ENCODE measurements around the gene MCM10. TPM values are rescaled to one million over a fixed set of nuclear protein-coding genes. Genes with fewer than 3 reads are reported as not detected.
"Not testable (repeated sequence)": the region's sequence is repeated elsewhere in the genome, so short reads cannot be mapped to it uniquely, and the experiment has no call there.

Gene MCM10
- total and polyA plus RNA-seq, 2 experiments from 2014 or later, result 4.7 to 5.2 TPM

DNA sequence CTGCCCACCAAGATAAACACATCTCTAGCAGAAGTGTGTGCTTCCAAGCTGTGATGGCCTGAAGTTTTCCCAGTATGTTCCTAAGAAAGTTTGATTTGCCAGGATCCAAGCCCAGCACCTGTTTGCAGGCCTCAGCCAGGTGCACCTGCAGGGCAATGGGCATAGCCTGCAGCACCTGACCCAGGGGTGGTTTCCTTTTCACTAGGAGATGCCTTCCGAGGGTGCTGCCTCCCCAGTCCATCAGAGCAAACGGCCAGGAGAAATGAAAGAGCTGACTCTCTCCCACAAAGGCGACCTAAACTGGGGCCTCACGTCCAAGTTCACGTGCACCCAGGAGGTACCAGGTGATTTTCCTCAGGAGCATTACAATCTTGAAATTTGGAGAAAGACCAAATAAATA is 65.7 kb downstream of the MCM10 start:
- H3K27ac ChIP-seq, result no peak overlapping the region
- H3F3A ChIP-seq (ENCODE audit: insufficient read depth), result no peaks in the 10 kb centered on the region
- no peaks in the 10 kb centered on the region for H3K4me1 ChIP-seq (ENCODE audit: insufficient read depth)
- no peak overlapping the region for H2AFZ ChIP-seq
- no peaks in the 10 kb centered on the region for H3K9me2 ChIP-seq (ENCODE audit: insufficient read depth)
- H4K20me1 ChIP-seq (ENCODE audit: insufficient read depth), result no peaks in the 10 kb centered on the region
- TF ChIP-seq EZH2 (IDR thresholded peaks at IDR 0.05; ENCODE audit: insufficient read depth, poor library complexity, severe bottlenecking), result no peak
- TF ChIP-seq EZH2phosphoT487 (IDR thresholded peaks at IDR 0.05; ENCODE audit: insufficient read depth, low read depth), result no peak
- H3K79me2 ChIP-seq (ENCODE audit: insufficient read depth), result no peaks in the 10 kb centered on the region
- no peaks in the 10 kb centered on the region for H3K27me3 ChIP-seq (replicated peaks; ENCODE audit: insufficient read depth)
- WGBS, 2 experiments (ENCODE audit: low coverage in 1 of 2, low lambda C conversion rate in 2 of 2, missing lambda C conversion rate in 2 of 2), result 71 to 72% methylated on average over 5 of the region's 5 CpGs
- in situ Hi-C loops (cut with MboI), result no loop called here
- H3K36me3 ChIP-seq (ENCODE audit: low read depth), result no peaks in the 10 kb centered on the region
- no peak overlapping the region for H3K4me3 ChIP-seq
- no peak overlapping the region for H3K9ac ChIP-seq
- no peak for DNase-seq
- no peaks in the 10 kb centered on the region for H3K9me3 ChIP-seq (ENCODE audit: low read depth)
- no peak overlapping the region for H3K4me2 ChIP-seq (ENCODE audit: unreplicated experiment)

DNA sequence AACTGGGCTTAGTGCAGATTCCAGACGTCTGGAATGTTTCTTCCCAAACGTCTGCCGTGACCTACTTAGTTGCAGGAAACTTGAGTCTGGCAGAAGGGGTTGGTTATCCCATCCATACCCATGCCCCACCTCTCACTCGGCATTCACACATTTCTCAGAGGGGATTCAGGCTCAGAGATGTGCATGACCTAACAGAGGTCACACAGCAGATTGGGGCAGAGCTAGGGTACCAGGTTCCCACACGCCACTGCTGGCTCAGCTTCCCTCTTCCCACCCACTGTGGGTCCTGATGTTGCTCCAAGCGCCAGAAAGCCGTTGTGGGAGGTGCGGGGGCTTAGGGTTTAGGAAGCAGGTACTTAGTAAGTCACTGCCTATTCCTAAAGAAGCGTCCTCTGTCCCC is 69.8 kb downstream of the MCM10 start:
- H3K9me3 ChIP-seq (ENCODE audit: low read depth), result no peaks in the 10 kb centered on the region
- H3K27me3 ChIP-seq (replicated peaks; ENCODE audit: insufficient read depth), result no peaks in the 10 kb centered on the region
- no peaks in the 10 kb centered on the region for H3K36me3 ChIP-seq (ENCODE audit: low read depth)
- in situ Hi-C loops (cut with MboI), result no loop called here
- no peaks in the 10 kb centered on the region for H3K79me2 ChIP-seq (ENCODE audit: insufficient read depth)
- TF ChIP-seq EZH2phosphoT487 (IDR thresholded peaks at IDR 0.05; ENCODE audit: insufficient read depth, low read depth), result no peak
- TF ChIP-seq EZH2 (IDR thresholded peaks at IDR 0.05; ENCODE audit: insufficient read depth, poor library complexity, severe bottlenecking), result no peak
- no peaks in the 10 kb centered on the region for H4K20me1 ChIP-seq (ENCODE audit: insufficient read depth)
- no peak for DNase-seq
- no peak overlapping the region for H3K9ac ChIP-seq
- no peak overlapping the region for H3K27ac ChIP-seq
- H3K4me1 ChIP-seq (ENCODE audit: insufficient read depth), result no peaks in the 10 kb centered on the region
- WGBS, 2 experiments (ENCODE audit: low coverage in 1 of 2, low lambda C conversion rate in 2 of 2, missing lambda C conversion rate in 2 of 2), result 37 to 49% methylated on average over 9 of the region's 9 CpGs
- H3K4me3 ChIP-seq, result no peak overlapping the region
- H2AFZ ChIP-seq, result no peak overlapping the region
- H3F3A ChIP-seq (ENCODE audit: insufficient read depth), result no peaks in the 10 kb centered on the region
- H3K9me2 ChIP-seq (ENCODE audit: insufficient read depth), result no peaks in the 10 kb centered on the region
- no peak overlapping the region for H3K4me2 ChIP-seq (ENCODE audit: unreplicated experiment)

DNA sequence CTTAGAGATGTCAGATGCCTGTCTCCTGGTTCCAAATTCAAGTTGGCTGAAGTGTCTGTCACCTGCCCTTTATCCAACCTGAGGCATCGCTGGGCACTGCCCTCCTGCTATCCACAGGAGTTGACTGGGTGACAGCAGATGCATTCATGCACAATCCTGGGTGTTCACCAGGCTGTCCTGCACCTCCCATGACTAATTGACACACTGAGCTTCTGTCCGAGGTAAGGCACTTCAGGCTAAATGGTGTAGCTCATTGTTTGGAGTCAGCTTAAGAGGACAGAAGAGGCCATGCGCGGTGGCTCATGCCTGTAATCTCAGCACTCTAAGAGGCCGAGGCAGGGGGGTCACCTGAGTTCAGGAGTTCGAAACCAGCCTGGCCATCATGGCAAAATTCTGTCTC is 70.5 kb downstream of the MCM10 start:
- no peaks in the 10 kb centered on the region for H4K20me1 ChIP-seq (ENCODE audit: insufficient read depth)
- no peaks in the 10 kb centered on the region for H3K27me3 ChIP-seq (replicated peaks; ENCODE audit: insufficient read depth)
- 58 to 64% methylated on average over 6 of the region's 6 CpGs for WGBS, 2 experiments (ENCODE audit: low coverage in 1 of 2, low lambda C conversion rate in 2 of 2, missing lambda C conversion rate in 2 of 2)
- TF ChIP-seq EZH2 (IDR thresholded peaks at IDR 0.05; ENCODE audit: insufficient read depth, poor library complexity, severe bottlenecking) (no peak), EZH2phosphoT487 (IDR thresholded peaks at IDR 0.05; ENCODE audit: insufficient read depth, low read depth) (no peak)
- H3K4me2 ChIP-seq (ENCODE audit: unreplicated experiment), result no peak overlapping the region
- H3K9me3 ChIP-seq (ENCODE audit: low read depth), result no peaks in the 10 kb centered on the region
- no peaks in the 10 kb centered on the region for H3K79me2 ChIP-seq (ENCODE audit: insufficient read depth)
- no peaks in the 10 kb centered on the region for H3F3A ChIP-seq (ENCODE audit: insufficient read depth)
- no peaks in the 10 kb centered on the region for H3K36me3 ChIP-seq (ENCODE audit: low read depth)
- H3K27ac ChIP-seq, result no peak overlapping the region
- H3K9me2 ChIP-seq (ENCODE audit: insufficient read depth), result no peaks in the 10 kb centered on the region
- no peak overlapping the region for H2AFZ ChIP-seq
- H3K4me1 ChIP-seq (ENCODE audit: insufficient read depth), result no peaks in the 10 kb centered on the region
- no peak overlapping the region for H3K9ac ChIP-seq
- in situ Hi-C loops (cut with MboI), result no loop called here
- H3K4me3 ChIP-seq, result no peak overlapping the region
- DNase-seq, result no peak

DNA sequence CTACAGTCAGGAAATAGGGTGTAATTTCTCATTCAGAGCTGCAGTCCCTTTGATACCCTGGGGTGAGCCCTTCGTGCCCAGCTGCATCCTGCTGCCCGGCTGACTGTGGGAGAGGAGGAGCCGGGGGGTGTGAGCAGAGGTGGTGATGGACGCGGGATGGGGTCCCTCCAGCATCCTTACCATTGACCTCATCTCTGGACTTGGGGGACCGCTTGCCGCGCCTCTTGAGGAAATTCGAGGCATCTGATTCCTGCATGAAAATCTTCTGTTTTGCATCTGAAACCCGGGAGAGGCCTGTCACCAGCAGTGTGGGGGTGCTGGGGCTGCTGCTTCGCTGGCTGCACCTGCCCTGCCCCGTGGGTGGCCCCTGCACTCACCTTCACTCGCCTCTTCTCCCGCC is 72.0 kb downstream of the MCM10 start:
- no peaks in the 10 kb centered on the region for H4K20me1 ChIP-seq (ENCODE audit: insufficient read depth)
- no peaks in the 10 kb centered on the region for H3K79me2 ChIP-seq (ENCODE audit: insufficient read depth)
- WGBS, 2 experiments (ENCODE audit: low coverage in 1 of 2, low lambda C conversion rate in 2 of 2, missing lambda C conversion rate in 2 of 2), result 55% methylated on average over 14 of the region's 14 CpGs
- no peak overlapping the region for H3K27ac ChIP-seq
- H3K9me3 ChIP-seq (ENCODE audit: low read depth), result no peaks in the 10 kb centered on the region
- DNase-seq, result no peak
- H3K36me3 ChIP-seq (ENCODE audit: low read depth), result no peaks in the 10 kb centered on the region
- no peak overlapping the region for H3K4me2 ChIP-seq (ENCODE audit: unreplicated experiment)
- no peak overlapping the region for H3K9ac ChIP-seq
- no peak overlapping the region for H2AFZ ChIP-seq
- H3K27me3 ChIP-seq (replicated peaks; ENCODE audit: insufficient read depth), result no peaks in the 10 kb centered on the region
- H3K4me3 ChIP-seq, result no peak overlapping the region
- in situ Hi-C loops (cut with MboI), result no loop called here
- H3K4me1 ChIP-seq (ENCODE audit: insufficient read depth), result no peaks in the 10 kb centered on the region
- TF ChIP-seq EZH2phosphoT487 (IDR thresholded peaks at IDR 0.05; ENCODE audit: insufficient read depth, low read depth), result no peak
- no peak for TF ChIP-seq EZH2 (IDR thresholded peaks at IDR 0.05; ENCODE audit: insufficient read depth, poor library complexity, severe bottlenecking)
- H3K9me2 ChIP-seq (ENCODE audit: insufficient read depth), result no peaks in the 10 kb centered on the region
- no peaks in the 10 kb centered on the region for H3F3A ChIP-seq (ENCODE audit: insufficient read depth)

DNA sequence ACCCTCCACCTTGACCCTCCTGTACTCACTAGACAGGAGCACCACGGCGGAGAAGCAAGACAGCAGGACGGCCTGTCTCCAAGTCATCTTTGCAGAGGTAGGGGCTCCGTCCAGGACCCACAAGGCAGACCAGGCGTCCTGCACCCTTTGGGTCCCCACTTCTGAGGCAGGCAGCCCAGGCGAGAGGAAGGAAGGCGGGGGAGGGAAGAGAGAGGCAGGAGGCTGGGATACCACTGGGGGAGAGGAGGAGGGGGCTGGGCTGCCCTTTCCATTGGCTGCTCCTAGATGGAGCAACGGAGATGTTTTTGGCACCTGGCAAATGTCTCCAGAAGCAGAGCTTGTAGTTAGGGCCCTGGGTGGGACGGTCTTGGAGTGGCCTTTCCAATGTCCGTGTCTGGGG is 72.8 kb downstream of the MCM10 start, which contains the start of gene UCMA:
TSS of gene UCMA (minus strand) at position 203 of the 400 bp plus-strand sequence. CDS start at position 87, 116 bp downstream.
- in situ Hi-C loops (cut with MboI), result no loop called here
- no peak for TF ChIP-seq EZH2 (IDR thresholded peaks at IDR 0.05; ENCODE audit: insufficient read depth, poor library complexity, severe bottlenecking)
- TF ChIP-seq EZH2phosphoT487 (IDR thresholded peaks at IDR 0.05; ENCODE audit: insufficient read depth, low read depth), result no peak
- H3K79me2 ChIP-seq (ENCODE audit: insufficient read depth), result no peaks in the 10 kb centered on the region
- no peaks in the 10 kb centered on the region for H4K20me1 ChIP-seq (ENCODE audit: insufficient read depth)
- H2AFZ ChIP-seq, result no peak within 1 kb of the TSS
- H3K36me3 ChIP-seq (ENCODE audit: low read depth), result no peaks in the 10 kb centered on the region
- DNase-seq, result no peak
- H3K9me2 ChIP-seq (ENCODE audit: insufficient read depth), result no peaks in the 10 kb centered on the region
- H3K4me2 ChIP-seq (ENCODE audit: unreplicated experiment), result no peak within 1 kb of the TSS
- H3K4me3 ChIP-seq, result no peak within 1 kb of the TSS
- WGBS, 2 experiments (ENCODE audit: low coverage in 1 of 2, low lambda C conversion rate in 2 of 2, missing lambda C conversion rate in 2 of 2), result 42 to 46% methylated on average over 9 to 10 of the region's 10 CpGs
- no peaks in the 10 kb centered on the region for H3K9me3 ChIP-seq (ENCODE audit: low read depth)
- no peak within 1 kb of the TSS for H3K9ac ChIP-seq
- no peaks in the 10 kb centered on the region for H3F3A ChIP-seq (ENCODE audit: insufficient read depth)
- no peaks in the 10 kb centered on the region for H3K4me1 ChIP-seq (ENCODE audit: insufficient read depth)
- H3K27me3 ChIP-seq (replicated peaks; ENCODE audit: insufficient read depth), result no peaks in the 10 kb centered on the region
- H3K27ac ChIP-seq, result no peak within 1 kb of the TSS

DNA sequence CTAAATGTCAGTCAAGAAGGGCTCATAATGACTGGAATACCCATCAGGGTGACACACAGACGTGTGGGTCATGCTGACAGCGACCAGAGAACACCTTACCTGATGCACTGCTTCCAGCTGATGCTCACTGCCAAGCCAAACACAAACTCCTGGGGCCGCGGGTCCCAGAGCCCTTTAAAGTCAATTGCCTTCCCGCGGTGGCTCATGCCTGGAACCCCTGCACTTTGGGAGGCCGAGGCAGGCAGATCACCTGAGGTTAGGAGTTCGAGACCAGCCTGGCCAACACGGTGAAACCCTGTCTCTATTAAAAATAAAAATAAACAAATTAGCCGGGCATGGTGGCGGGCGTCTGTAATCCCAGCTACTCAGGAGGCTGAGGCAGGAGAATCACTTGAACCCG is 73.4 kb downstream of the MCM10 start:
- H3K9ac ChIP-seq; H3F3A ChIP-seq (ENCODE audit: insufficient read depth); H2AFZ ChIP-seq; H3K79me2 ChIP-seq (ENCODE audit: insufficient read depth); H3K9me2 ChIP-seq (ENCODE audit: insufficient read depth); H3K36me3 ChIP-seq (ENCODE audit: low read depth); H3K27me3 ChIP-seq (replicated peaks; ENCODE audit: insufficient read depth); H4K20me1 ChIP-seq (ENCODE audit: insufficient read depth); DNase-seq; H3K4me2 ChIP-seq (ENCODE audit: unreplicated experiment); H3K4me1 ChIP-seq (ENCODE audit: insufficient read depth); H3K27ac ChIP-seq; in situ Hi-C loops (cut with MboI); H3K4me3 ChIP-seq; H3K9me3 ChIP-seq (ENCODE audit: low read depth): not testable (repeated sequence)
- 60 to 62% methylated on average over 13 of the region's 13 CpGs for WGBS, 2 experiments (ENCODE audit: low coverage in 1 of 2, low lambda C conversion rate in 2 of 2, missing lambda C conversion rate in 2 of 2)

Data from GM23248 (cell line).